Measurements from ENCODE around the gene INPP5D. TPM values are rescaled to one million over a fixed set of nuclear protein-coding genes. Genes with fewer than 3 reads are reported as not detected.
A peak's percentile ranks its signal among the peaks of the same experiment; 100 is the strongest.

INPP5D gene
- total RNA-seq, 1 donor from 2014 or later = 8.9 TPM

DNA sequence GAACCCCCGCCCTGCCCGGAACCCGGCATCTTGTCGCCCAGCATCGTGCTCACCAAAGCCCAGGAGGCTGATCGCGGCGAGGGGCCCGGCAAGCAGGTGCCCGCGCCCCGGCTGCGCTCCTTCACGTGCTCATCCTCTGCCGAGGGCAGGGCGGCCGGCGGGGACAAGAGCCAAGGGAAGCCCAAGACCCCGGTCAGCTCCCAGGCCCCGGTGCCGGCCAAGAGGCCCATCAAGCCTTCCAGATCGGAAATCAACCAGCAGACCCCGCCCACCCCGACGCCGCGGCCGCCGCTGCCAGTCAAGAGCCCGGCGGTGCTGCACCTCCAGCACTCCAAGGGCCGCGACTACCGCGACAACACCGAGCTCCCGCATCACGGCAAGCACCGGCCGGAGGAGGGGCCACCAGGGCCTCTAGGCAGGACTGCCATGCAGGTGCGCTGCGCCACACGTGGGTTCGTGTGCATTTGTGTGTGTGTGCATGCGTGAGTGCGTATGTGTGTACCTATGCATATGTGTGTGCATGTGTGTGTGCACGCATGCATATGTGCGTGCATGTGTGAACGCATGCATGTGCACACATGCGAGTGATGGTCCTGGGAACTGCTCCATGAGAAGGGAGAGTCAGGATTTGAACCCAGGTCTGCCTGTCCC, 144.3 kb downstream of the INPP5D start:
- Mint-ChIP-seq H3K36me3 (peaks cover 11% of the 10 kb centered on the region), H3K4me1 (peaks cover 5% of the 10 kb centered on the region), H3K4me3 (no peak overlapping the region), H3K9me3 (peaks cover 12% of the 10 kb centered on the region), H3K27ac (no peak overlapping the region), H3K27me3 (ENCODE audit: low read depth) (no peaks in the 10 kb centered on the region)
- DNase-seq (ENCODE audit: low spot score in 2 of 2, unreplicated experiment in 2 of 2) = no peak
- TF ChIP-seq CTCF (IDR thresholded peaks at IDR 0.05; ENCODE audit: unreplicated experiment) = no peak

DNA sequence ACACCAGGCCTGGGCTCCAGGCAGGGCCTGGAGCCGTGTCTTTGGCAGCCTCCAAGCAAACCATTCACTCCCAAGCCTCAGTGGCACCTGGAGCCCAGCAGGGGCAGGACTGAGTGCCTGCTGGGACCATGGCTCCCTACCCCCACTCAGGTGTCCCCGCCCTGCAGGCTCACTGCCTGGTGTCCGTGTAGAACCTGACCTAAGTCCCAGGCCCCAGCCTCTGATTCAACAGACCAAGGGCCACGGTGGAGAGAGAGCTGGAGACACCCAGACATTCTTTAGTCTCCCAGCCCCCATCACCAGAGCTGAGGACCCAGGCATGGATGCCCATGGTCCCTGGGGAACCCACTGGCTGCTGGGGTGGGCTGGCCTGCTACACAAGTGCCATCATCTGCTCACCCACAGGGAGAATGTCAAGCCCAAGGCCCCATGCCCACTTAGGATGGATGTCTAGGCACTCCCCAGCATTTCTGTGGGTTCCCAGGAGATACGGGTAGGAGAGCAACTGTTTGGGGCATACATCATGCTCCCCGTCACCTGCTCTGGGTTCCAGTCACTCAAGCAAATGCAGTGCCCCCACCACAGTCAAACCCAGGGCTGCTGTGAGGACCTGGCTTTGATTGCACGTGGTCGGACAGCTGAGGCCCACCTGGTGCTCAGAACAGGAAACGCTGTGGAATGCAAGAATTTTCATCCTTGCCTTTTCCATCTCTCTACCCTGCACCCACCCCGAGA, 148.4 kb downstream of the INPP5D start:
- peaks cover 4% of the 10 kb centered on the region for H3K9me3 Mint-ChIP-seq
- H3K4me1 Mint-ChIP-seq = peaks cover 11% of the 10 kb centered on the region
- no peak overlapping the region for H3K4me3 Mint-ChIP-seq
- H3K27ac Mint-ChIP-seq = no peak overlapping the region
- TF ChIP-seq CTCF (IDR thresholded peaks at IDR 0.05; ENCODE audit: unreplicated experiment) = no peak
- peaks cover 8% of the 10 kb centered on the region for H3K36me3 Mint-ChIP-seq
- peaks cover 2% of the 10 kb centered on the region for H3K27me3 Mint-ChIP-seq (ENCODE audit: low read depth)
- no peak for DNase-seq (ENCODE audit: low spot score in 2 of 2, unreplicated experiment in 2 of 2)

- H3K9me3 Mint-ChIP-seq = no peaks in the 10 kb centered on the region
- DNase-seq (ENCODE audit: low spot score in 2 of 2, unreplicated experiment in 2 of 2) = no peak
- no peak overlapping the region for H3K27ac Mint-ChIP-seq
- H3K4me3 Mint-ChIP-seq = no peak overlapping the region
- no peak for TF ChIP-seq CTCF (IDR thresholded peaks at IDR 0.05; ENCODE audit: unreplicated experiment)
- peaks cover 3% of the 10 kb centered on the region for H3K36me3 Mint-ChIP-seq
- peaks cover 2% of the 10 kb centered on the region for H3K27me3 Mint-ChIP-seq (ENCODE audit: low read depth)
- peaks cover 11% of the 10 kb centered on the region for H3K4me1 Mint-ChIP-seq
Measured at GRCh38 chr2:233209117-233209532, 149.0 kb downstream of the INPP5D start.

DNA sequence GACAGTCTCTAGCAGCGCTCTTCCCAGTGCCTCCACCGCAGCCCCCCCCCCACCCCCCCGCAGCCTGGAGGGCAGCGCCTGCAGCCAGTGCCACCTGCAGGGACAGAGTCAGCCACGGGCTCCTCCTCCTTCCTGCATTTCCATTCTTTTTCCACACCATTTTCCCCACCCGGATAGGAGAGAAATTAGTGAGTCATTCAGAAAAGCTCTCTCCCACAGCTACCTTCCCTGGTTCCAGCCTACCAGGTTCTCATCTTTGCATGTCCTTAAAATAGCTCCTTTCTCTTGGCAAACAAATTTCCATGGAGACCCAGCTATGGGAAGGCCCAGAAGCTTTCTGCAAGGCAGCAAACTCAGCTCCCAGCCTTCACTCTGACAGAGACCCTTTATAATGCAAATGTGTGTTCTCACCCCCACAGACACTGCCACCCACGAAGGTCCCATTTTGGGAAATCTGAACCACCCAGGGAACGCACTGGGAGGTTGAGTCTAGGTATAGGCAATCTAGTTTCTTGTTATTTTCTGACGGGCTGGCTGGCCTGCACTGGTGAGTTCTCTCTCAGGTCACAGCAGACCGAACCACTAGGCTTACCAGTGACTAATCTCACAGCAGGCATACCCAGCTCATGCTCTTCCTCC, 149.5 kb downstream of the INPP5D start:
- peaks cover 11% of the 10 kb centered on the region for H3K4me1 Mint-ChIP-seq
- no peaks in the 10 kb centered on the region for H3K9me3 Mint-ChIP-seq
- H3K27me3 Mint-ChIP-seq (ENCODE audit: low read depth) = peaks cover 2% of the 10 kb centered on the region
- H3K36me3 Mint-ChIP-seq = peaks cover 2% of the 10 kb centered on the region
- TF ChIP-seq CTCF (IDR thresholded peaks at IDR 0.05; ENCODE audit: unreplicated experiment) = no peak
- H3K27ac Mint-ChIP-seq = peak overlapping the region; percentile 3
- no peak overlapping the region for H3K4me3 Mint-ChIP-seq
- DNase-seq (ENCODE audit: low spot score in 2 of 2, unreplicated experiment in 2 of 2) = no peak

DNA sequence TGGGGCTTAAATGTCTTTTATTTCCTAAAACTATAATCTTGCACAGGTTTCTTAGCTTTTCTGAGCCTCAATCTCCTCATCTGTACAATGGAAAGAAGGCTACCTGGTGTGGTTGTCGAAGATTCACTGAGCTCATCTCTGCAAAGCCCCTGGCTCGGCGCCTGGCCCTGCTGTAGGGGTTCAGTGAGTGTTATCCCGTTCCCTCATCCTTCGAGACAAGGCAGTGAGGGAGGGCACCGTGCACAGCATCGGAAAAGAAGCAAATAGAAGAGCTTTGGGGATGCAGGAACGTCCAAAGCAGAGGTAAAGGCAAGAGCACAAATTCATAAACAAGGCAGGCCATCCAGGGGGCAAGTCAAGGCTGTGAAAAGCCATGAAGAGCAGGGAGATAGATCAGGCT, 150.1 kb downstream of the INPP5D start:
- no peaks in the 10 kb centered on the region for H3K36me3 Mint-ChIP-seq
- no peak overlapping the region for H3K27ac Mint-ChIP-seq
- DNase-seq (ENCODE audit: low spot score in 2 of 2, unreplicated experiment in 2 of 2) = no peak
- peaks cover 11% of the 10 kb centered on the region for H3K4me1 Mint-ChIP-seq
- H3K27me3 Mint-ChIP-seq (ENCODE audit: low read depth) = peaks cover 2% of the 10 kb centered on the region
- no peak for TF ChIP-seq CTCF (IDR thresholded peaks at IDR 0.05; ENCODE audit: unreplicated experiment)
- H3K4me3 Mint-ChIP-seq = no peak overlapping the region
- H3K9me3 Mint-ChIP-seq = no peaks in the 10 kb centered on the region
